Left ventricle myocardium inferior (tissue), 1 donor: Measurements from ENCODE around the gene EEFSEC. TPM values are rescaled to one million over a fixed set of nuclear protein-coding genes. Genes with fewer than 3 reads are reported as not detected.

Source experiments
- DNase-seq: peaks from one replicate; pipeline ENCODE4 v3.0.0-alpha.2; 2020
- H3K27ac ChIP-seq: fragments of 200-600 bp; replicated peaks from 2 replicates; pipeline ENCODE4 v1.8.0; 2021
- H3K27me3 ChIP-seq: fragments of 200-600 bp; 2 replicates; pipeline ENCODE4 v1.8.0; 2021; ENCODE audit warnings: low read depth
- H3K36me3 ChIP-seq: fragments of 200-600 bp; 2 replicates; pipeline ENCODE4 v1.8.0; 2021
- H3K4me1 ChIP-seq: fragments of 200-600 bp; 2 replicates; pipeline ENCODE4 v1.8.0; 2021
- H3K4me3 ChIP-seq: fragments of 200-600 bp; 2 replicates; pipeline ENCODE4 v1.8.0; 2021; ENCODE audit warnings: mild to moderate bottlenecking, moderate library complexity
- H3K9me3 ChIP-seq: fragments of 200-600 bp; replicated peaks from 2 replicates; pipeline ENCODE4 v1.8.0; 2021
- intact Hi-C: fragments of 100-400 bp; cut with micrococcal nuclease; formaldehyde crosslinking; loops from one replicate; pipeline ENCODE4 v1.11.0; 2022
- total RNA-seq: library from RNA; stranded (reverse); fragmentation: NEBNext Ultra II Directional; extraction: Animal tissue kit (Norgen Biotek cat#: 25700); gene quantifications from one replicate; pipeline ENCODE4 v1.2.1, GENCODE V29; 2021
- TF ChIP-seq, protein P1 (sequence below): fragments of 200-600 bp; IDR thresholded peaks from 2 replicates; pipeline ENCODE4 v1.8.0; 2021; ENCODE audit warnings: antibody characterized with exemption, mild to moderate bottlenecking, borderline replicate concordance
- donor health status: DM: no; HTN: yes; CAD: no; lungs with severe emphysema.

Gene EEFSEC
- total RNA-seq, 1 donor from 2014 or later: 23.7 TPM

DNA sequence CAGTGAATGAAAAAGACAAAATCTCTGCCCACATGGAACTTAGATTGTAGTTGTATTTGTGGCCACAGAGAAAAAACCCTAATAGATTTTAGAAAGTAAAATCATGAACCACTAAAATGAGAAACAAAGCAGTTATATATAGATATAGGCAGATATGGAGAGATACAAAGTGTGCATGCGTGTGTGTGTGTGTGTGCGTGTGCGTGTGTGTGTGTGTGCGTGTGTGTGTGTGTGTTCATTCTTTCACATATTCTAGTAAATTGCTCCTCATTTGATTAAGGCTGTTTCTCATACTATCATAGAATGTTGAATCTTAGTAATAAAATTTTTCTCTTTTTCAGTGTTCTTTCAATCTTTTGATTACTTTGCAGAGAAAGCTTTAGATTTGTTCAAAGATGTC lies 194.8 kb downstream of the EEFSEC start:
- H3K36me3 ChIP-seq: peaks cover 2% of the 10 kb centered on the region
- no peak overlapping the region for H3K4me3 ChIP-seq
- TF ChIP-seq, protein P1, sequence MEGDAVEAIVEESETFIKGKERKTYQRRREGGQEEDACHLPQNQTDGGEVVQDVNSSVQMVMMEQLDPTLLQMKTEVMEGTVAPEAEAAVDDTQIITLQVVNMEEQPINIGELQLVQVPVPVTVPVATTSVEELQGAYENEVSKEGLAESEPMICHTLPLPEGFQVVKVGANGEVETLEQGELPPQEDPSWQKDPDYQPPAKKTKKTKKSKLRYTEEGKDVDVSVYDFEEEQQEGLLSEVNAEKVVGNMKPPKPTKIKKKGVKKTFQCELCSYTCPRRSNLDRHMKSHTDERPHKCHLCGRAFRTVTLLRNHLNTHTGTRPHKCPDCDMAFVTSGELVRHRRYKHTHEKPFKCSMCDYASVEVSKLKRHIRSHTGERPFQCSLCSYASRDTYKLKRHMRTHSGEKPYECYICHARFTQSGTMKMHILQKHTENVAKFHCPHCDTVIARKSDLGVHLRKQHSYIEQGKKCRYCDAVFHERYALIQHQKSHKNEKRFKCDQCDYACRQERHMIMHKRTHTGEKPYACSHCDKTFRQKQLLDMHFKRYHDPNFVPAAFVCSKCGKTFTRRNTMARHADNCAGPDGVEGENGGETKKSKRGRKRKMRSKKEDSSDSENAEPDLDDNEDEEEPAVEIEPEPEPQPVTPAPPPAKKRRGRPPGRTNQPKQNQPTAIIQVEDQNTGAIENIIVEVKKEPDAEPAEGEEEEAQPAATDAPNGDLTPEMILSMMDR: no peak
- H3K27me3 ChIP-seq: no peaks in the 10 kb centered on the region
- no peak for DNase-seq
- no peak overlapping the region for H3K27ac ChIP-seq
- H3K4me1 ChIP-seq: peaks cover 9% of the 10 kb centered on the region
- no peaks in the 10 kb centered on the region for H3K9me3 ChIP-seq
- intact Hi-C loops: no loop called here

DNA sequence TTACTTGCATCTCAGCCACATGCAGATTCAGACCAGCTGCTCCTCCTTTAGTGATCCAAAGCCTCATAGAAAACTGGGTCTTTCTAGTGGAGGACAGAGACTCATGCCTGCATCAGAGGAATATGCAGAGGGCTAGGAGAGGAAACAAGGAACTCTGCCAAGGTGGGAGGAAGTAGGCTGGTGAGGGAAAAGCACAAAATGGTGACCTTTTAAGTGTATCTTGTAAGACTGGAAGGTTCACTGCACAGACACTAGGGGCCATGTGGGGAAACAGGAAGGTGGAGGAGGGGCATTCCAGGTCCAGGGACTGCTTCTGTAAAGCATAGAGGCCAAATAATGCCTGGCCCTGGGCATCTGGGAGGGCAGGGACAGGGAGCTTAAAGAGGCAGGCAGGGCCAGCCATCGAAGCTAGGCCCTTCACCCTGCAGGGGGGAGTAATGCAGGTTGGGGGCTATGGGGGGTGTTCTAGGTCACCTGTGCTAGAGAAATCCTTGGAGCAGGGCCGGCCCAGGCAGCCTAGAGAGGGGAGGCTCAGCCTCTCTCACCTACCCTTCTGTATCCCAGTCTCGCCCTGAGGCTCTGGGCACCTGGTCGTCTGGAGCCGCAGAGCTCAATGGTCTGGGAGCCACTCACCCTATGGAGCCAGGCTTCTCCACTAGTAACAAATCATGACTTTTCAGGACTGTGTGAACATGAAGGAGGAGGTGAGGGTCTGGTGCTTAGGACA lies 195.7 kb downstream of the EEFSEC start:
- DNase-seq: no peak
- peaks cover 4% of the 10 kb centered on the region for H3K4me1 ChIP-seq
- no peak overlapping the region for H3K4me3 ChIP-seq
- TF ChIP-seq, protein P1: no peak
- H3K27me3 ChIP-seq: no peaks in the 10 kb centered on the region
- no peaks in the 10 kb centered on the region for H3K36me3 ChIP-seq
- H3K9me3 ChIP-seq: no peaks in the 10 kb centered on the region
- no peak overlapping the region for H3K27ac ChIP-seq
- intact Hi-C loops: no loop called here

DNA sequence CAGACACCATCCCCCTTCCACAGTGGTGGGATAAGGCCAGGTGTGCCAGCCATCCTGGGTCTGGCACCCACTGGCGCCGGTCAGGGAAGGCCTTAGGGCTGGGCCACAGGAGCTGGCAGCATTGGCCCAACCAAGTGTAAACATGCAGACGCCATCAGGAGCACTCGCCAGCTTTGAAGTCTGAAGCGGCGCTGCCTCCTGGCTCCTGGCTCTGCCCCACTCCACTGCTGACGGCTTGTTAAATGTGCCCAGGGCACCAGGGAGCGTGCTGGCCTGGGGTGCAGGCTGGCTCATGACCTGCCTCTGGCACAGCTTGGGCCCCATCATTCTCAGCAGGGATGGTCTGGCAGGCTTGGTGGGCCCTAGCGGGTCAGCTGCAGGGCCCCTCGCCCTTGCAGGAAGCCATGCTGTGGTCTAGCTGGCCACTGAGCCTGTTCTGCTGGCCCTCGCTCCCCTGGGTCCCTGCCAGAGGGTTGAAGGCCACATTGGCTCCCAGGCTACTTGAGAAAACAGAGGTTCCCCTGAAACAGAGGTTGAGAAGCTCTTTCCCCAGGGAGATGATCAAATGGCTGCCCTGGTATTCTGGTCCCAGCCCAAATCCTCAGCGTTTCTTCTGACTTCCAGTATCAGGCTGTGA lies 196.8 kb downstream of the EEFSEC start:
- Histone ChIP-seq H3K4me3 (no peak overlapping the region), H3K27ac (no peak overlapping the region), H3K9me3 (no peaks in the 10 kb centered on the region), H3K36me3 (no peaks in the 10 kb centered on the region), H3K4me1 (peaks cover 14% of the 10 kb centered on the region), H3K27me3 (no peaks in the 10 kb centered on the region)
- intact Hi-C loops: no loop called here
- TF ChIP-seq, protein P1: no peak
- DNase-seq: no peak

DNA sequence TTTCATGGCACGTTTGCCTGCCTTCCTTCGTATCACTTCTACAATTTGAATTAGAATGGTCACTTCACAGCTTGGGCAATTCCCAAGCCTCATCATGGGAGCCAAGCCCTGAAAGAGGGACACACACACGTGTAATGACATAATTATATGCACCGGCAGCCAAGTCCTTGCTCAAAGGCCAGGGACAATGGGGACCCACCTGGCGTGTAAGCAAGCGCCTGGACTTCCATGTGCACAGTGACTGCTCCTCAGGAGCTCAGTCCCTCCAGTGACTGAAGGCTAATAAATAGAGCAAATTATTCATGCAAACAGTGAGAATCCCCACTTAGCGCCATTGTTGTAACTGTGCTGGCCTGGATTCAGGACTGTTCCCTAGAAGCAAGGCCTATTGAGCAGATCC lies 198.3 kb downstream of the EEFSEC start:
- Histone ChIP-seq H3K27me3 (no peaks in the 10 kb centered on the region), H3K27ac (no peak overlapping the region), H3K4me3 (no peak overlapping the region), H3K9me3 (no peaks in the 10 kb centered on the region), H3K4me1 (peaks cover 22% of the 10 kb centered on the region), H3K36me3 (no peaks in the 10 kb centered on the region)
- intact Hi-C loops: no loop called here
- TF ChIP-seq, protein P1: no peak
- DNase-seq: no peak

DNA sequence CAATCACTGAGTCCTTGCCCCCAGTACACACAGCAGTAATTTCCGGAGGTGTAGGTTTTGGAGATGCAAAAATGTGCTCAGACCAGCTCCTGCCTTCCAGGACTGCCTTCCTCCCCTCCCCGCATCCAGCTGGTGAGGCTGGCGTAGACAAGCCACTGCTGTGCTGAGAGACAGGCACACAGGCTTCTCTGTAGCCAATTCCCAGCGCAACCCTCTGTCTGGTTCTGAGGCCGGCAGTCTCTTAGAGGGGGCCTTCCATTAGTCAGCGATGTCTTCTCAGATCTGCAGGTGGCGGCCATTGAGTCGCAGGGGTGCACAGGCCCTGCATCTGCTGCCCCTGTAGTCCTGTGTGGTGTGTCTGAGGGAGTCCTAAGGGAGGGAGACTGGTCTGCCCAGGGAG lies 199.0 kb downstream of the EEFSEC start:
- H3K4me3 ChIP-seq: no peak overlapping the region
- H3K27ac ChIP-seq: no peak overlapping the region
- no peak for DNase-seq
- H3K27me3 ChIP-seq: no peaks in the 10 kb centered on the region
- intact Hi-C loops: no loop called here
- H3K36me3 ChIP-seq: no peaks in the 10 kb centered on the region
- no peaks in the 10 kb centered on the region for H3K9me3 ChIP-seq
- H3K4me1 ChIP-seq: peaks cover 22% of the 10 kb centered on the region
- TF ChIP-seq, protein P1: no peak
